Smooth muscle cell (in vitro differentiated cells): ENCODE results near the gene TRPV5. TPM values are rescaled to one million over a fixed set of nuclear protein-coding genes. Genes with fewer than 3 reads are reported as not detected.

Experiments used
- DNase-seq: peaks from one replicate; lab custom pipeline; 2025; ENCODE audit not compliant: unreplicated experiment; lab: John Stamatoyannopoulos, UW
- H2AFZ ChIP-seq: fragments of 200-600 bp; sonication (generic); 2 replicates; pipeline ENCODE4 v1.6.0; 2016; ENCODE audit warnings: antibody characterized with exemption, low read depth, mild to moderate bottlenecking
- H3F3A ChIP-seq: fragments of 200-600 bp; sonication (generic); 2 replicates; pipeline ENCODE4 v1.6.0; 2017; ENCODE audit warnings: antibody characterized with exemption, low read depth
- H3K27ac ChIP-seq: fragments of 200-600 bp; sonication (generic); 2 replicates; pipeline ENCODE4 v1.5.1; 2016; ENCODE audit warnings: low read depth, mild to moderate bottlenecking
- H3K27me3 ChIP-seq: fragments of 200-600 bp; sonication (generic); 2 replicates; pipeline ENCODE4 v1.6.1; 2016; ENCODE audit warnings: low read depth, mild to moderate bottlenecking
- H3K36me3 ChIP-seq: fragments of 200-600 bp; sonication (generic); 2 replicates; pipeline ENCODE4 v1.5.1; 2016; ENCODE audit warnings: low read depth
- H3K4me1 ChIP-seq: fragments of 200-600 bp; sonication (generic); 2 replicates; pipeline ENCODE4 v1.5.1; 2016; ENCODE audit warnings: low read depth
- H3K4me2 ChIP-seq: fragments of 200-600 bp; sonication (generic); 2 replicates; pipeline ENCODE4 v1.6.0; 2016; ENCODE audit warnings: mild to moderate bottlenecking
- H3K4me3 ChIP-seq: fragments of 200-600 bp; sonication (generic); 2 replicates; pipeline ENCODE4 v1.5.1; 2016; ENCODE audit warnings: mild to moderate bottlenecking
- H3K79me2 ChIP-seq: fragments of 200-600 bp; sonication (generic); 2 replicates; pipeline ENCODE4 v1.6.0; 2016; ENCODE audit warnings: low read depth, mild to moderate bottlenecking
- H3K9ac ChIP-seq: fragments of 200-600 bp; sonication (generic); 2 replicates; pipeline ENCODE4 v1.6.0; 2016; ENCODE audit warnings: low read depth
- H3K9me3 ChIP-seq: fragments of 200-600 bp; sonication (generic); replicated peaks from 2 replicates; pipeline ENCODE4 v1.5.1; 2016; ENCODE audit warnings: low read depth
- H4K20me1 ChIP-seq: fragments of 200-600 bp; sonication (generic); 2 replicates; pipeline ENCODE4 v1.6.0; 2016; ENCODE audit warnings: low read depth
- CTCF ChIP-seq: fragments of 200-600 bp; sonication (generic); IDR thresholded peaks from 2 replicates; pipeline ENCODE4 v1.5.1; 2017; ENCODE audit warnings: borderline replicate concordance, mild to moderate bottlenecking, antibody characterized with exemption; ENCODE audit not compliant: insufficient read depth, poor library complexity, severe bottlenecking
- WGBS: methylation state at CpG from one replicate; pipeline ENCODE4 v1.1.7; 2016; ENCODE audit warnings: low lambda C conversion rate; 5-methylcytosine and 5-hydroxymethylcytosine counted together
- polyA plus RNA-seq: library from polyadenylated mRNA; unstranded; fragments of >200 nt; fragmentation: Nextera tagmentation; extraction: Ambion mirVana; gene quantifications from 2 replicates; pipeline ENCODE4 v1.2.1, GENCODE V29; 2016
- total RNA-seq: library from RNA; depleted of rRNA; stranded (reverse); fragments of >200 nt; gene quantifications from 2 replicates; pipeline ENCODE4 v1.2.3, GENCODE V29; 2014

TRPV5 gene
- total and polyA plus RNA-seq, 2 experiments from 2014 or later = not detected

GRCh38 chr7:142934056-142934455 lies 510 bp upstream of the TRPV5 start:
- Histone ChIP-seq H3K9me3 (no peaks in the 10 kb centered on the region), H4K20me1 (no peaks in the 10 kb centered on the region), H3K4me3 (no peak overlapping the region), H3K79me2 (no peaks in the 10 kb centered on the region), H3K36me3 (no peaks in the 10 kb centered on the region), H3F3A (no peaks in the 10 kb centered on the region), H2AFZ (no peak overlapping the region), H3K4me1 (no peaks in the 10 kb centered on the region), H3K27ac (no peak overlapping the region), H3K27me3 (peaks cover 5% of the 10 kb centered on the region), H3K4me2 (no peak overlapping the region), H3K9ac (no peak overlapping the region)
- DNase-seq = no peak
- 90% methylated on average over 12 of the region's 12 CpGs for WGBS
- TF ChIP-seq CTCF = no peak

GRCh38 chr7:142933092-142933475 lies 462 bp downstream of the TRPV5 start:
- WGBS = 89% methylated on average over 7 of the region's 7 CpGs
- no peak for TF ChIP-seq CTCF
- Histone ChIP-seq H2AFZ (no peak overlapping the region), H3K9ac (no peak overlapping the region), H3K27ac (no peak overlapping the region), H3K27me3 (peaks cover 5% of the 10 kb centered on the region), H3K9me3 (no peaks in the 10 kb centered on the region), H4K20me1 (no peaks in the 10 kb centered on the region), H3F3A (no peaks in the 10 kb centered on the region), H3K79me2 (no peaks in the 10 kb centered on the region), H3K4me2 (no peak overlapping the region), H3K36me3 (no peaks in the 10 kb centered on the region), H3K4me3 (no peak overlapping the region), H3K4me1 (no peaks in the 10 kb centered on the region)
- DNase-seq = no peak

- Histone ChIP-seq H3K79me2 (no peaks in the 10 kb centered on the region), H3K9ac (no peak overlapping the region), H3K9me3 (no peaks in the 10 kb centered on the region), H3K27me3 (peaks cover 5% of the 10 kb centered on the region), H3K36me3 (no peaks in the 10 kb centered on the region), H3F3A (no peaks in the 10 kb centered on the region), H3K27ac (no peak overlapping the region), H3K4me3 (no peak overlapping the region), H3K4me2 (no peak overlapping the region), H4K20me1 (no peaks in the 10 kb centered on the region), H2AFZ (no peak overlapping the region), H3K4me1 (no peaks in the 10 kb centered on the region)
- DNase-seq = no peak
- no peak for TF ChIP-seq CTCF
- 77% methylated on average over 5 of the region's 5 CpGs for WGBS
Measured at GRCh38 chr7:142932386-142933091, 1.0 kb downstream of the TRPV5 start.
